Muscle layer of colon (tissue), 2 donors: Measurements from ENCODE around the gene BRD4.

Experiments
- H3K27ac ChIP-seq: one replicate; pipeline ENCODE4 v1.7.0; 2013; ENCODE audit warnings: low read depth, mild to moderate bottlenecking, low read length, moderate library complexity
- H3K27me3 ChIP-seq, 2 donors: one replicate each; pipeline ENCODE4 v1.7.0; 2013; ENCODE audit warnings: low read length in 2 of 2, mild to moderate bottlenecking in 2 of 2; ENCODE audit not compliant: insufficient read depth in 2 of 2, control insufficient read depth in 1 of 2
- H3K36me3 ChIP-seq: one replicate; pipeline ENCODE4 v1.7.0; 2013; ENCODE audit warnings: mild to moderate bottlenecking, low read length; ENCODE audit not compliant: insufficient read depth
- H3K4me1 ChIP-seq: one replicate; pipeline ENCODE4 v1.7.0; 2013; ENCODE audit warnings: mild to moderate bottlenecking, low read length; ENCODE audit not compliant: insufficient read depth
- H3K4me3 ChIP-seq, 2 donors: one replicate each; pipeline ENCODE4 v1.7.0; 2013; ENCODE audit warnings: low read length in 2 of 2, low read depth in 1 of 2, mild to moderate bottlenecking in 1 of 2, moderate library complexity in 1 of 2
- H3K9ac ChIP-seq: one replicate; pipeline ENCODE4 v1.7.0; 2013; ENCODE audit warnings: low read length
- H3K9me3 ChIP-seq: one replicate; pipeline ENCODE4 v1.7.0; 2013; ENCODE audit warnings: mild to moderate bottlenecking, low read length
- donor health status: abdominal sarcoma.
- donor health status: Adenocarcinoma of cecum.

The BRD4 gene

GRCh38 chr19:15324791-15325519 lies 7.4 kb downstream of the BRD4 start:
- no peak overlapping the region for H3K27ac ChIP-seq
- peaks cover 70% of the 10 kb centered on the region for H3K4me1 ChIP-seq

GRCh38 chr19:15323496-15324235 lies 8.7 kb downstream of the BRD4 start:
- Histone ChIP-seq H3K36me3 (no peaks in the 10 kb centered on the region), H3K27me3 (no peaks in the 10 kb centered on the region), H3K9ac (peak overlapping the region; percentile 4), H3K4me3 (no peak overlapping the region), H3K27ac (no peak overlapping the region), H3K9me3 (no peaks in the 10 kb centered on the region), H3K4me1 (peaks cover 79% of the 10 kb centered on the region)

More at GRCh38 chr19:15324791-15325519, 7.4 kb downstream of the BRD4 start:
- Histone ChIP-seq H3K27me3 (no peaks in the 10 kb centered on the region), H3K36me3 (no peaks in the 10 kb centered on the region), H3K9ac (peak overlapping the region; percentile 4), H3K4me3 (no peak overlapping the region), H3K9me3 (no peaks in the 10 kb centered on the region)

- no peak overlapping the region for H3K9ac ChIP-seq
- no peaks in the 10 kb centered on the region for H3K9me3 ChIP-seq
- H3K27me3 ChIP-seq = no peaks in the 10 kb centered on the region
- no peaks in the 10 kb centered on the region for H3K36me3 ChIP-seq
- H3K4me1 ChIP-seq = peaks cover 80% of the 10 kb centered on the region
- no peak overlapping the region for H3K27ac ChIP-seq
- H3K4me3 ChIP-seq = peak overlapping the region in 1 of 2 donors; percentile 0
Observed at GRCh38 chr19:15321739-15322138, 10.6 kb downstream of the BRD4 start.

- H3K27me3 ChIP-seq = no peaks in the 10 kb centered on the region
- H3K4me3 ChIP-seq = no peak overlapping the region
- peaks cover 81% of the 10 kb centered on the region for H3K4me1 ChIP-seq
- H3K9me3 ChIP-seq = no peaks in the 10 kb centered on the region
- H3K36me3 ChIP-seq = no peaks in the 10 kb centered on the region
- H3K27ac ChIP-seq = no peak overlapping the region
- no peak overlapping the region for H3K9ac ChIP-seq
Observed at GRCh38 chr19:15320116-15320515, 12.2 kb downstream of the BRD4 start.

GRCh38 chr19:15318241-15318691 lies 14.1 kb downstream of the BRD4 start:
- H3K27ac ChIP-seq = peak overlapping the region; percentile 46
- no peak overlapping the region for H3K9ac ChIP-seq
- H3K4me3 ChIP-seq = peak overlapping the region in 1 of 2 donors; percentile 8
- H3K4me1 ChIP-seq = peaks cover 79% of the 10 kb centered on the region
- no peaks in the 10 kb centered on the region for H3K9me3 ChIP-seq
- no peaks in the 10 kb centered on the region for H3K36me3 ChIP-seq
- no peaks in the 10 kb centered on the region for H3K27me3 ChIP-seq

- Histone ChIP-seq H3K9me3 (no peaks in the 10 kb centered on the region), H3K9ac (no peak overlapping the region), H3K4me1 (peaks cover 77% of the 10 kb centered on the region), H3K27me3 (no peaks in the 10 kb centered on the region), H3K4me3 (no peak overlapping the region), H3K27ac (no peak overlapping the region), H3K36me3 (no peaks in the 10 kb centered on the region)
Observed at GRCh38 chr19:15317392-15318071, 14.8 kb downstream of the BRD4 start.

GRCh38 chr19:15316498-15316897 lies 15.8 kb downstream of the BRD4 start:
- no peaks in the 10 kb centered on the region for H3K27me3 ChIP-seq
- H3K36me3 ChIP-seq = no peaks in the 10 kb centered on the region
- no peak overlapping the region for H3K27ac ChIP-seq
- no peaks in the 10 kb centered on the region for H3K9me3 ChIP-seq
- no peak overlapping the region for H3K4me3 ChIP-seq
- H3K4me1 ChIP-seq = peaks cover 72% of the 10 kb centered on the region
- H3K9ac ChIP-seq = no peak overlapping the region

GRCh38 chr19:15315101-15315500 lies 17.2 kb downstream of the BRD4 start:
- Histone ChIP-seq H3K27ac (no peak overlapping the region), H3K4me1 (peaks cover 59% of the 10 kb centered on the region), H3K9ac (no peak overlapping the region), H3K27me3 (no peaks in the 10 kb centered on the region), H3K4me3 (no peak overlapping the region), H3K9me3 (no peaks in the 10 kb centered on the region), H3K36me3 (no peaks in the 10 kb centered on the region)

- H3K4me1 ChIP-seq = peaks cover 54% of the 10 kb centered on the region
- H3K9me3 ChIP-seq = no peaks in the 10 kb centered on the region
- H3K36me3 ChIP-seq = no peaks in the 10 kb centered on the region
- H3K4me3 ChIP-seq = no peak overlapping the region
- H3K27me3 ChIP-seq = no peaks in the 10 kb centered on the region
- no peak overlapping the region for H3K9ac ChIP-seq
- no peak overlapping the region for H3K27ac ChIP-seq
Observed at GRCh38 chr19:15313649-15314279, 18.6 kb downstream of the BRD4 start.

- no peak overlapping the region for H3K27ac ChIP-seq
- no peak overlapping the region for H3K9ac ChIP-seq
- H3K4me3 ChIP-seq = no peak overlapping the region
- H3K9me3 ChIP-seq = no peaks in the 10 kb centered on the region
- no peaks in the 10 kb centered on the region for H3K27me3 ChIP-seq
- peaks cover 42% of the 10 kb centered on the region for H3K4me1 ChIP-seq
- no peaks in the 10 kb centered on the region for H3K36me3 ChIP-seq
Observed at GRCh38 chr19:15307169-15307568, 25.2 kb downstream of the BRD4 start.
